Renal cortex interstitium (tissue), 15 donors: Measurements from ENCODE around the gene SPATA45. TPM values are rescaled to one million over a fixed set of nuclear protein-coding genes. Genes with fewer than 3 reads are reported as not detected.
"Not testable (repeated sequence)": the region's sequence is repeated elsewhere in the genome, so short reads cannot be mapped to it uniquely, and the experiment has no call there.

Experiments
- DNase-seq, 11 donors: peaks; one replicate each; pipeline ENCODE4 v3.0.0-alpha.2; 2013; ENCODE audit warnings: low read depth in 9 of 11, low spot score in 4 of 11; ENCODE audit errors: extremely low read depth in 1 of 11
- long read RNA-seq, 16 experiments: transcript quantifications; one replicate each; lab custom pipeline, GENCODE V29; 2026
- polyA plus RNA-seq, 3 donors: library from polyadenylated mRNA; unstranded; fragments of 120-200 nt; gene quantifications; one replicate each; pipeline ENCODE4 v1.2.1, GENCODE V29; 2013; ENCODE audit not compliant: insufficient read length in 3 of 3

The SPATA45 gene
- under 1 TPM in 2 of 3 donors, not detected in 1; 0.20 to 0.41 TPM for polyA plus RNA-seq
- long read RNA-seq, donor 1 = 0 reads
- long read RNA-seq, donor 2 = 0 reads
- long read RNA-seq, donor 3 = 0 reads
- long read RNA-seq, donor 4 = 0 reads
- long read RNA-seq, donor 5 = 0 reads
- long read RNA-seq, donor 6 = 0 reads
- long read RNA-seq, donor 7 = 0 reads
- long read RNA-seq, donor 8, partial matches to known transcripts = 7 of 7 reads
- long read RNA-seq, donor 8, other reads (novel, unspliced or antisense) = 0 of 7 reads
- long read RNA-seq, donor 9 = 0 reads
- long read RNA-seq, donor 10 = 0 reads
- long read RNA-seq, donor 11 = 0 reads
- long read RNA-seq, donor 12 = 0 reads
- long read RNA-seq, donor 13 = 0 reads
- long read RNA-seq, donor 14 = 0 reads
- long read RNA-seq, donor 15 = 0 reads
- long read RNA-seq, donor 16 = 0 reads

DNA sequence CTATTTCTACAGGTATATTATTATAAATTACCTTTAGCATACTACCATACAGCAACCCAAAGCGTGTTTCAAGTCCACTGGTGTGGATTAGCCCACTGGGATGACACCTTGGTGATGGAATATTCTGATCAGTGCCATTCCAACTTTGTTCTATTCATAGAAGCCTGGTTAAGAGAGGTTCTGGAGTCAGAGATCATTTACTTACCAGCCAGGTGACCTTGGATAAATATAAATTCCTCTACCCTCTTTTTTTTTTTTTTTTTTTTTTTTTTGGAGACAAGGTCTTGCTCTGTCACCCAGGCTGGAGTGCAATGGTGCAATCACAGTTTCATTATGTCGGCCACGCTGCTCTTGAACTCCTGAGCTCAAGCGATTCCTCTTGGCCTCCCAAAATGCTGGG, at the start of gene SPATA45:
SPATA45 (minus strand) TSS at position 101 of the 400 bp plus-strand sequence. CDS start 11,500 bp downstream, outside the sequence.
- no peak for DNase-seq

DNA sequence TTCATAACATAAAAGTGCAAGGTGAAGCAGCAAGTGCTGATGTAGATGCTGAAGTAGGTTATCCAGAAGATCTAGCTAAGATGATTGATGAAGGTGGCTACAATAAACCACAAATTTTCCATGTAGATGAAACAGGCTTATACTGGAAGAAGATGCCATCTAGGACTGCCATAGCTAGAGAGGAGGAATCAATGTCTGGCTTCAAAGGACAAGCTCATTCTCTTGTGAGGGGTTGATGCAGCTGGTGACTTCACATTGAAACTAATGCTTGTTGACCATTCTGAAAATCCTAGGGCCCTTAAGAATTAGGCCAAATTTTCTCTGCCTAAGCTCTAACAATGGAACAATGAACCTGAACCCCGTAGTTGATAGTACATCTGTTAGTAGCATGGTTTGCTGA, 44.7 kb upstream of the SPATA45 start:
- no peak for DNase-seq

DNA sequence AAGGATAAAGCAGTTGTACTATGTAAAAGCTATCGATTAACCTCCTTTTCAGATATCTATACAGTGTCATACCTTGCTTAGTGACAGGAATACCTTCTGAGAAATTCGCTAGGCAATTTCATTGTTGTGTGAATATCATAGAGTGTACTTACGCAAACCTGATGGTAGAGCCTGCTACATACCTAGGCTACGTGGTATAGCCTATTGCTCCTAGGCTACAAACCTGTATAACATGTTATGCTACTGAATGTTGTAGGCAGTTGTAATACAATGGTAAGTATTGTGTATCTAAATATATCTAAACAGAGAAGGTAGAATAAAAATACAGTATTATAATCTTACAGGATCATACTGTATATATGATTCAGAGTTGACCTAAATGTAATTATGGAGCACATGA, 37.1 kb upstream of the SPATA45 start:
- DNase-seq = no peak

DNA sequence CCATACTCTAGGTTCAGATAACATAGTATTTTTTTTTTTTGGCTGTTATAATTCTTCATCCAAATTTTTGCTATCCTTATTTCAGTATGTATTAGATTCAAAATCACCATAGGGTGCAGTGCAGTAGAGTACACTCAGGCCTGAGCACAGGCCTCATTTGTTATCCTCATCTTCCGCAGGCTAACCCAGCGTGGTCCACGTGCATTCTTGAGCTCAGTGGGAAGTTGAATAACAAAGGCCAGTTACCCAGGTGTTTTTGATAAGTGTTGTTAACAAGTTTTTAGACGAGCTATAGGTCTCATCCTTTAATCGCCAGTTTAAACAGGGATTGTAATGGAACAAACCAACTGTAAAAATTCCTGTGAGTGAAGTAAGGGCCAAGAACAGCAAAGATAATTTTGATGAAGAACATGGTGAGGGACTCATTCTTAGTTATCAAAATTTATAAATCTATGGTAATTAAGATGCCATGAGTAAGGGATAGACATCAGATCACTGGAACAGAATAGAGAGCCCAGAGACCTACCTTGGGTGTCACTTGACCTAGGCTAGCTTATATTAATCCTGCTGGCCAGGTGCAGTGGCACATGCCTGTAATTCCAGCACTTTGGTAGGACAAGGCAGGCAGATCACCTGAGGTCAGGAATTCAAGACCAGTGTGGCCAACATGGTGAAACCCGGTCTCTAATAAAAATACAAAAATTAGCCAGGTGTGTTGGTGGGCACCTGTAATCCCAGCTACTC, 32.7 kb upstream of the SPATA45 start:
- no peak for DNase-seq

DNA sequence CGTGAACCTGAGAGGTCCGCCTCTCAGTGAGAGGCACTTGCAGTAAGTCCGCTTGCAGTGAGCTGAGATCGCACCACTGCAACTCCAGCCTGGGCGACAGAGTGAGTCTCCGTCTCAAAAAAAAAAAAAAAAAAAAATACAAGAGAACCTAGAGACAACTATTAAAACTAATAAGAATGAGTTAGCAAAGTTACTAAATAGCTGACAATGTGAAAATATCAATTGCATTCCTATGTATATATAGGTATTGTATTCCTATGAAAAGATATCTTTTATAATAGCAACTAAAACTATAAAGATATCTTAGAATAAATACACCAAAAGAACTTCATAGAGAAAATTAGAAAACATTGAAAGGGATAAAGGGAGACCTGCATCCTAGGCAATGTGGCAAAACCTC, 31.0 kb upstream of the SPATA45 start:
- DNase-seq = no peak

DNA sequence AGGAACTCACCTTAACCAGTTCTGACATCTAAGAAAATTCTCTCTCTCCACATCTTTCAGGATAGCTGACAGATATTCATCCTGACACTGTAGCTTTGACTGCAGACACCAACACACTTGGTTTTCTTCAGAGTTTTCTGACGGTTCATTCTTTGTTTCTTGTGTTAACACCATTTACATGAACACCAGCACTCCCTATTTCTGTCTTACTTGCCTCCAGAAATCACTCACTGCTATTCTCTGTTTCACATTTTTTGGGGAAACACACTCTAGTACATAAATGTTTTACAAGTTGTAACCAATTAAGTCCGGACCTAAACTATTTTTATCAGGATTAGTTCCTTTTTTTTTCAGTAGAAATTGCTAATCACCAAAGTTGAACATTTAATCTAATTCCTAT, 26.1 kb upstream of the SPATA45 start:
- DNase-seq = no peak

DNA sequence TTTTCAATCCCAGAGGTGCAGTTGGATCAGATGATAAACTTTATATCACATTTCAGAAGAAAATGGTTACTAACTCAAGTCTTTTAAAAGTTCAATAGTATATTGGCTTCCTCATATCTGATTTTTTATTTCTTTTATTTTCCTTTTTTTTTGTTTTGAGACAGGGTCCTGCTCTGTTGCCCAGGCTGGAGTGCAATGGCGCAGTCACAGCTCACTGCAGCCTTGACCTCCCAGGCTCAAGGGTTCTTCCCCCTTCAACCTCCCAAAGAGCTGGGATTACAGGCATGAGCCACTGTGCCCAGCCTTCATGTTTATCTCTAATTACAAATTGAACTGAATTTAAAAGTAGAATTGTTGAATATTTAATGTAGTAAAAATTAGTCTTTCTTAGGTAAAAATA, 24.5 kb upstream of the SPATA45 start:
- no peak for DNase-seq

DNA sequence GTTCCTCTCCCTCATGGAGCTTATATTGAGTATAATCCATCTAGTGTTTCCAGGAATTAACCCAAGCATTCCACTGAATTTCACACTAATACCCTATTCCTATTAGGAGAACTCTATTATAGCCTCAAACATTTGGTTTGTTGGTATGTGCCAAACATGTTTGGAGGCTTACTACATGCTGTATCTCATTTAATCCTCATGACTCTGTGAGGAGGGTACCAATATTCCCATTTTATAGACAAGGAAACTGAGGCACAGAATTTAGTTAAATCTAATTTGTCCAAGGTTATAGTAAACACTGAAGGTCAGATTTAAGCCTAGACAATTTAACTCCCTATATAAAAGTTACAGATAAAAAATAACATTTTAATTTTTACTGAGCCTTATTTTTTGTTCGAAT, 19.7 kb upstream of the SPATA45 start:
- no peak for DNase-seq

DNA sequence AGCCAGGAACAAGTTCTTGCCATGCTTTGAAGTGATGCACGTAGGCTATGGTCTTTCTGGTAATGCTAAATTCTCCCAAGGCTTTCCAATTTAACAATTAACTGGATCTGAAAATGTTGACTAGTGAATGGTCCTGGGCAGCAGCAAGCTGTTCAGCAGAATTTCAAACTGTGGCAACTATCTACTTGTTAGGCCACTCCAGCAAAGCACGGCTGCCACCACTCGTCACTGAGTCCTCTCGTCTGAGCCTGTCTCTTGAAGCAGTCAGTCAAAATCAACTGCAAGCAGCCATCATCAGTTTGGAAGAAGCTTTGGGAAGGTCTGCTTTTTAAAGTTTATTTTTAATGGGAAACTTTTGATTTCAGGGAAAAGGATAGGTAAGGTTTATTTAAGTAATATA, 16.8 kb upstream of the SPATA45 start:
- no peak for DNase-seq

DNA sequence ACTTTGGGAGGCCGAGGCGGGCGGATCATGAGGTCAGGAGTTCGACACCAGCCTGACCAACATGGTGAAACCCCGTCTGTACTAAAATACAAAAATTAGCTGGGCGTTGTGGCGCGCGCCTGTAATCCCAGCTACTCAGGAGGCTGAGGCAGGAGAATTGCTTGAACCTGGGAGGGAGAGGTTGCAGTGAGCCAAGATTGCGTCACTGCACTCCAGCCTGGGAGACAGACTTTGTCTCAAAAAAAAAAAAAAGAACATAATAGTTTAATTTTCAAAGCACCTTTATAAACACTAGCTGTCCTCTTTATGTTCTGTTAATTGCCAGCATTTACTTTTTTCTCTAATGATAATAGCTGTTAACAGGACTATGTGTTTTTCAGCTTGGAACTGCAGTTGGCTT, 15.9 kb upstream of the SPATA45 start:
- DNase-seq = not testable (repeated sequence)

DNA sequence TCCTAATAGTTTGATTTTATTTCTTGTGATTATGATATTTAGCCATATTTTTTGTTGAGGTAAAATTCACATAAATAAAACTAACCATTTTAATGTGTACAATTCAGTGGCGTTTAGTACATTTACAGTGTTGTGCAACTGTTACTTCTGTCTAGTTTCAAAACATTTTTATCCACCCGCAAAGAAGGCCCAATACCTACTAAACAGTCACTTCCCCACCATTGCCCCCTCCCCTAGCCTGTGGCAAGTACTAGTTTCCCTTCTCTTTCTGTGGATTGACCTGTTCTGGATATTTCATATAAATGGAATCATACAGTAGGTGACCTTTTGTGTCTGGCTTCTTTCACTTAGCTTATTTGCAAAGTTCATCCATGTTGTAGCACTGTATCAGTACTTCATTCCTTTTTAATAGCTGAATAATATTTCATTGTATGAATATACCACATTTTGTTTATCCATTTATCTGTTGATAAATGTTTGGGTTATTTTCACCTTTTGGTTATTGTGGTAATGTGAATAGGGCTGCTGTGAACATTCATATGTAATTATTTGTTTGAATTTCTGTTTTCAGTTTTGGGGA, 14.8 kb upstream of the SPATA45 start:
- DNase-seq = no peak

DNA sequence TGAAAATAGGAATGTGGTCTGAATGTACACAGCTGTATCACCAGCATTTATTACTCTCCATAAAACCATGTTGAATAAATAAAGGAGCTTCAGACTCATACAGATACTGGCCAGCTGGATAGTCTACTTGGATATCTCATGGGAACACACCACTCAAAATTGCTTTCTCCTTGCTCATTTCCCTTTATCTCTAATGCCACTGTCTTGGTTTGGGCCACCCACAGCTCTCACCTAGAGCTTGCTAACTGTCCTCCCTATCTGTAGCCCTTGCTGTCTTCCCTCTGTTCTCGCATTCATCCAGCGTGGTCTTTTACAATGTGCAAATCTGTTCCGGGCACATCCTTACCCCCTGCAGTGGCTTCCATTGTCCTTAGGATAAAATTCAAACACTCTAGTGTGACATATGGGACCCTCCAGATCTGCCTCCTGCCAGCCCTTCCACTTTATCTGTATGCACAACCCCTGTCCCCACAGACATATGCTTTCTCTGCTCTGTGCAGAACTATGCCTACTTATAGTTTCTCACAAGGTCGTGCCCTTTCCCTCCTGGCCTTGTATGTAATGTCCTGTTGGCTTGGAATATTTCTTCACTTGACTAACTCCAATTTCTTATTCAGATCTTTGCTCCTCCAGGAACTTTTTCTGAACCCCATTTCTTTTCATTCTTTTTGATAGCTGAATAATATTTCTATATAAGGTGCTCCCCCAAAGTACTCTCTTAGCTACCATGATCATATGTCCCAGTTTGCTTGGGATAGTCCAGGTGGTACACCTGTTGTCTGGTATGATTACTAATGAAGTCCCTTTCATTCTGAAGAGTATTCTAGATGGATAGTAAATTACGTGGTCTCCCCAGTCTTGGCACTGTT, 13.5 kb upstream of the SPATA45 start:
- no peak for DNase-seq

DNA sequence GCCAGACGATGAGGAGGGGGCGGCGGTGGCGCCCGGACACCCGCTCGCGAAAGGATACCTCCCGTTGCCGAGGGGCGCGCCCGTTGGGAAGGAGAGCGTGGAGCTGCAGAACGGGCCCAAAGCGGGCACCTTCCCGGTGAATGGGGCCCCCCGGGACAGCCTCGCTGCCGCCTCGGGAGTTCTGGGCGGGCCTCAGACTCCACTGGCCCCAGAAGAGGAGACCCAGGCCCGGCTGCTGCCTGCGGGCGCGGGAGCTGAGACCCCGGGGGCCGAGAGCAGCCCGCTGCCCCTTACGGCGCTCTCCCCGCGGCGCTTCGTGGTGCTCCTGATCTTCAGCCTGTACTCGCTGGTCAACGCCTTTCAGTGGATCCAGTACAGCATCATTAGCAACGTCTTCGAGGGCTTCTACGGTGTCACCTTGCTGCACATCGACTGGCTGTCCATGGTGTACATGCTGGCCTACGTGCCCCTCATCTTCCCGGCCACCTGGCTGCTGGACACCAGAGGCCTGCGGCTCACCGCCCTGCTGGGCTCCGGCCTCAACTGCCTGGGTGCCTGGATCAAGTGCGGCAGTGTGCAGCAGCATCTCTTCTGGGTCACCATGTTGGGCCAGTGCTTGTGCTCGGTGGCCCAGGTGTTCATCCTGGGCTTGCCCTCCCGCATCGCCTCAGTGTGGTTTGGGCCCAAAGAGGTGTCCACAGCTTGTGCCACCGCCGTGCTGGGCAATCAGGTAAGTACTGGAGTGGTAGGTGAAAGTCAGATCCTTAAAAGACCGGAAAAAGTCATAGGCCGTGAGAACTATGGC, 11.2 kb upstream of the SPATA45 start:
- DNase-seq = peak in 5 of 11 donors; percentile 20 to 40 (median 28)

DNA sequence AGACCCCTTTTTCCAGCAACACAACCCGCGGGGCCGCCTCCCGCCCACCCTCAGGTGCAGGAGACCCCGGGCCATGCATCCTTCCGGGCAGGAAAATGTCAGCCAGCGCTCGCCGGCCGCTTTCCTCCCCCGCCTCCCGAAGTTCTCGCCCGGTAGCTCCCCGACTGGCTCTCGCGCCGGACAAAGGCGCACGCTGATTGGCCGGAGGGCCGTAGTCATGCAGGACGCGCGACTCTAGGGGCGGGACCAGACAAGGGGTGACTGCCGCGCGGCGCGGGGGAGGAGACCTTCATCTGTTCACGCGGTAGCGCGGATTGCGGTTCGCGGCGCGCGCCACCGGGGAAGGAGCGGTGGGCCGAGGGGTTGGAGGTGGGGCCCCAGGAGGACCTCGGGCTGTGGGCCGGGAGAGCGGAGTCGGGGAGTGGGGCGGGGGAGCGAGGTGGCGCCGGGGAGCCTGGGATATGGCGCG, 10.6 kb upstream of the SPATA45 start, which contains the start of gene FLVCR1:
FLVCR1 (plus strand) TSS at position 284 of the 469 bp plus-strand sequence; CDS start at position 462, 178 bp downstream.
- DNase-seq = peak; percentile 88 to 97 (median 95)

DNA sequence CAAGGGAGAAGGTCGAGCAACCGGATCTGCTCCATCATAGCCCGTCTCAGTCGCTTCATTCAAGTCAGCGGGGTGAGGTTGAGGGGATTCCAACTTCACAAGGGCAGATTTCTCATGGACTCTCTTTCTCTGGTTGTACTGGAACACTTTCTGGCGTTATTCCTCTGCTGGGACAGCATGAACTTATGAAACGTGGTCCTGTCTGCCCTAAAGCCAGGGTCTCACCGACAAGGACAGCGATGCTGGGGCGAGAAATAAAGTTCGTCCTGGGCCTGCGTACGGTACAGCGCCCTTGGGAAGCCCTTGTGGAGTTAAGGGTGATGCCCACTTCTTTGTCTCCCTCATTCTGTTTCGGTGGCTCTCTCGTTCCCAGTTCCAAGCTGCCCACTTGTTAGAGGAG, 9.3 kb upstream of the SPATA45 start:
- DNase-seq = no peak

DNA sequence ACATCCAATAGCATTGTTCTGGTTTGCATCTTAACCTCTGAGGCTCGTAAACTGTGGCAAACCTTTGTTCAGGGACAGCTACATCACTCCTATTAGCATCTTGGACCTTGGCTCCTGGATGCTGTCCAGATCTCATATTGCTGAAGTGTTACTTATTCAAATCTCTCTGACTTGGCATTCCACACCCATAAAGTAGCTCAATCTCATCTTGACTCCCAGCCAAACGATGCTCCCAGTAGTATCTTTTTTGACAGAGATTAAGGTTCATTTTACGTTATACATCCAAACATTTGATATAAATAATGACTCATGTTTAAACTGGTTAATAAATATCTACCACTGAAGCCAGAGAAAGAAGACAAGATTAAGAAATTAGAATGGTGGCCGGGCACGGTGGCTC, 6.2 kb upstream of the SPATA45 start:
- no peak for DNase-seq

DNA sequence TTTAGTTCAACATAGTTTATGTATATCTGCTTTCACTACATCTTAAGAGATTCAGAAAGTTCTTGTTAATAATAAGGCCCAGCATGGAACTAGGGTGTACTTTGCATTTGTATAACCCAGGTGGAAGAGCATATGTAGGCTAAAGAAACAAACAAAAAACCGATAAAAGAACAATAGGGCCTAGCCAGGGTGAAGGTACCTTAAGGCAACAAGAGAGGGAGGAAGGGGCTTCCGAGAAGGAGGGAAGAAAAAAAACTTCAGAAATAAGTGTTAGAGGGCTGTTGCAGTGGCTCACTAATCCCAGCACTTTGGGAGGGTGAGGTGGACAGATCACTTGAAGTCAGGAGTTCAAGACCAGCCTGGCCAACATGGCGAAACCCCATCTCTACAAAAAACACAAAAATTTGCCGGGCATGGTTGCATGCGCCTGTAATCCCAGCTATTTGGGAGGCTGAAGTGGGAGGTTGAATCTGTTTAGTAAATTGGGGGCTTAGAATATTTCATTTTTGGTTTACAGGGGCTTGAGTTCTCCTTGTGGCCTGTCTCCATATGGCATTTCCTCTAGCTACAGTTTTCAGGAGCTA, 4.7 kb upstream of the SPATA45 start:
- DNase-seq = no peak

DNA sequence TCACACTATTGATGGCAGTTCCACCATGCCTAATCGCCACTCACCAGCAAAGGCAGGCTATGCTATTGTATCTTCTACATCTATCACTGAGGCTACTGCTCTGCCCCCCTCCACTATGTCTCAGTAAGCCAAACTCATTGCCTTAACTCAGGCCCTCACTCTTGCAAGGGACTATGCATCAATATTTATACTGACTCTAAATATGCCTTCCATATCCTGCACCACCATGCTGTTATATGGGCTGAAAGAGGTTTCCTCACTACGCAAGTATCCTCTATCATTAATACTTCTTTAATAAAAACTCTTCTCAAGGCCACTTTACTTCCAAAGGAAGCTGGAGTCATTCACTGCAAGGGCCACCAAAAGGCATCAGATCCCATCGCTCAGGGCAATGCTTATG, 2.9 kb downstream of the SPATA45 start:
- not testable (repeated sequence) for DNase-seq
